ENCODE results near the gene CD19.

Gene CD19

DNA sequence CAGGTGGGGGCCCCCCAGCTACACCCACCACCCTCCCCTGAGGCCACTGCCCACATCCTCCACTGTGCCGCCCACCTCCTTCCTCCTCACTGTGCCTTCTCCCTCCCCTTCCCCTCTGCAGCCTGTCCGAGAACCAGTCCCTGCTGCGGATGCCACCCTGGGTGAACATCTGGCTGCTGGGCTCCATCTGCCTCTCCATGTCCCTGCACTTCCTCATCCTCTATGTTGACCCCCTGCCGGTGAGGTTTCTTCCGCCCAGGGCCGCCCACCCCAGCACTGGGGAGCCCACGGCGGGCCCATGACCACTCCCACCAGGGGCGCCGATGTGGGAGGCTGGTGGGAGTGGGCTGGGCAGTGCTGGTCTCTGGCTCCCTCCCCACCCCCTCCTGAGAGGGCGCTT lies 28.9 kb upstream of the CD19 start:
- Mint-ChIP-seq H3K9me3 (no peaks in the 10 kb centered on the region), H3K36me3 (no peaks in the 10 kb centered on the region), H3K4me3 (no peak overlapping the region), H3K27me3 (no peaks in the 10 kb centered on the region), H3K4me1 (no peaks in the 10 kb centered on the region), H3K27ac (no peak overlapping the region)

DNA sequence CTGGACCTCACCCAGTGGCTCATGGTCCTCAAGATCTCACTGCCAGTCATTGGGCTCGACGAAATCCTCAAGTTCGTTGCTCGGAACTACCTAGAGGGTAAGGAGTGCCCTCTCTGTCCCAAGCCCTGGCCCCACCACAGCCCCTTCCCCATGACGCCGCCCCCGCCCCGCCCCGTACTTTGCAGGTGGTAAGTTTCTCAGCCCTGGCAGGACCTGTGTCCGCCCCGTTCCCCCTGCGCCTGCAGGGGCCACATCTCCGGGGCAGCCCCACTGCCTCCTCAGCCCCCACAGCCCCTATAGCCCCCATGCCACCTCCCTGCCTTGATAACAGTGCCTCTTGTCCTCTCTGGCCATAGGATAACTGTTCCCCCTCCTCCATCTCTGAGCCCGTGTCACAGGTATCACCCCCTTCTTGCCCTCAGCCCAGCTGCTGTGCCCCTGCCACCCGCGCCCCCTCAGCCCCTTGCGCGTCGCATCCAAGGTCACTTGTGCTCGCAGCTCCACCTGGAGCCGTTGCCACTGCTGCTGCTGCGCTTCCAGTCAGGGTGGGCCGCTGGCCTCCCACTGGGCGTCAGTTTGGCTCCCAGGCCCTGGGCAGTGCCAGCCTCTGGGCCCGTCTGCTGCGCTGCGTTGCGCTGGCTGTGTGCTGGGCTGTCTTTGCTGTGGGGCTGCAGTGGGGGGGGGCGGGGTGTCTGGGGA lies 28.3 kb upstream of the CD19 start:
- Mint-ChIP-seq H3K4me1 (no peaks in the 10 kb centered on the region), H3K27ac (no peak overlapping the region), H3K36me3 (no peaks in the 10 kb centered on the region), H3K27me3 (no peaks in the 10 kb centered on the region), H3K4me3 (no peak overlapping the region), H3K9me3 (no peaks in the 10 kb centered on the region)

DNA sequence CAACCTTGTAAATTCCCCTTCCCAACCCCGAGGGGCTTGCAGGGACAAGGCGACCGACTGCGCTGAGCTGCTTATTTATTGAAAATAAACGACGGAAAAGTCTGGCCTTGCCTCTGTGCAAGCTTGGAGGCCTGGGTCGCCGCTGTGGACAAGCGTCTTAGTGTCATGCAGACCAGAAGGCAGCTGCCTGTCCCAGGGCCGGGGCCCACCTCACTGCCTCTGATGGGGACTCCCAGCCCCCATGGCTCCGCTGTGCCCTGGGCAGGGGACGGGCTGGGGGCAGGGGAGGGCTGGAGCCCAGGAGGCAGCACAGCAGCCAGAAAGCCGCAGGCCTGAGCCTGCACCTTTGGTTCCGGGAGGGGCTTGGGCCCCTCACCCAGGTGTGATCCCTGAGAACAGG lies 27.4 kb upstream of the CD19 start:
- no peaks in the 10 kb centered on the region for H3K27me3 Mint-ChIP-seq
- no peak overlapping the region for H3K4me3 Mint-ChIP-seq
- no peaks in the 10 kb centered on the region for H3K9me3 Mint-ChIP-seq
- no peak overlapping the region for H3K27ac Mint-ChIP-seq
- H3K4me1 Mint-ChIP-seq, result no peaks in the 10 kb centered on the region
- H3K36me3 Mint-ChIP-seq, result no peaks in the 10 kb centered on the region

DNA sequence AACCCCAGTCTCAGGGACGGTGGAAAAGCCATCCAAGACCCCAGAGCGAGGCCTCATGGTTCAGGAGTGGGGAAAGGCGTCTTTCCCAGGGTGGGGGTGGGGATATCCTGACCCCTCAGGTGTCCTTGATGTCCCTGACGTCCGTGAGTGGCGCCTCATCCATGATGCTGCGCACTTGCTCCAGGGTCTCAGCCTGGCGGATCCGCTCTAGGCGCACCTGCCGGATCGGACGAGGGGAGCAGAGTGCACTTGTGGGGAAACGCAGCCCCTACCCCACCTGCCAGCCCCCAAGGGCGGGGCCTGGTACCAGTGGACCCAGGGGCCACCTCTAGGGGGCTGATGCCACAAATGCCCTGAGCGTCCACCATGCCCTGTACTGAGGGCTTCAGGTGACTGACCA lies 26.9 kb upstream of the CD19 start:
- H3K4me1 Mint-ChIP-seq, result no peaks in the 10 kb centered on the region
- H3K36me3 Mint-ChIP-seq, result no peaks in the 10 kb centered on the region
- H3K4me3 Mint-ChIP-seq, result no peak overlapping the region
- H3K27me3 Mint-ChIP-seq, result no peaks in the 10 kb centered on the region
- no peaks in the 10 kb centered on the region for H3K9me3 Mint-ChIP-seq
- no peak overlapping the region for H3K27ac Mint-ChIP-seq

DNA sequence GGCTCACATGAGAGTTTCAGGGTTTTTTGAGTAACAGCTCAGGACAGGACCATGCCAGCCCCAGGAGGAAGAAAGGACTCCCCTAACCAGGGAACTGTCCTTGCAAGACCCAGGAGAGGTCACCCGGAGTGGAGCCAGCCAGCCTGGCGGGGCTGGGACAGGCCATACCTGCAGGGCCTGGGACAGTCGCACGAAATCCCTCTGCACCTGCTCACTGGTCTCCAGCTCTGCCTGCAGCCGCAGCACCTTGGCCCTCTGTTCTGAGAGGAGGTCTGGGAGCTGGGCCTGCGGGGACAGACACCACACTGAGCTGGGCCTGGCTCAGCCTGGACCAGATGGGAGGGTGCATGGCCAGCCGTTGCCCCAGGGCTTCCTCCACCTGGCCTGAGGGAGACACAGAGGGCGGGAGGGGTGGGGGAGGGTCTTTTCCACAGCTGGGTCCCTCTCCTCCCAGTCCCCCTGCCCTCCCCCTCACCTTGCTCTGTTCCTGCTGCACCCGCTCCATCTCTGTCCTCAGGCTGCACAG lies 26.5 kb upstream of the CD19 start:
- no peaks in the 10 kb centered on the region for H3K9me3 Mint-ChIP-seq
- H3K27me3 Mint-ChIP-seq, result no peaks in the 10 kb centered on the region
- H3K4me1 Mint-ChIP-seq, result no peaks in the 10 kb centered on the region
- no peak overlapping the region for H3K27ac Mint-ChIP-seq
- no peaks in the 10 kb centered on the region for H3K36me3 Mint-ChIP-seq
- no peak overlapping the region for H3K4me3 Mint-ChIP-seq

DNA sequence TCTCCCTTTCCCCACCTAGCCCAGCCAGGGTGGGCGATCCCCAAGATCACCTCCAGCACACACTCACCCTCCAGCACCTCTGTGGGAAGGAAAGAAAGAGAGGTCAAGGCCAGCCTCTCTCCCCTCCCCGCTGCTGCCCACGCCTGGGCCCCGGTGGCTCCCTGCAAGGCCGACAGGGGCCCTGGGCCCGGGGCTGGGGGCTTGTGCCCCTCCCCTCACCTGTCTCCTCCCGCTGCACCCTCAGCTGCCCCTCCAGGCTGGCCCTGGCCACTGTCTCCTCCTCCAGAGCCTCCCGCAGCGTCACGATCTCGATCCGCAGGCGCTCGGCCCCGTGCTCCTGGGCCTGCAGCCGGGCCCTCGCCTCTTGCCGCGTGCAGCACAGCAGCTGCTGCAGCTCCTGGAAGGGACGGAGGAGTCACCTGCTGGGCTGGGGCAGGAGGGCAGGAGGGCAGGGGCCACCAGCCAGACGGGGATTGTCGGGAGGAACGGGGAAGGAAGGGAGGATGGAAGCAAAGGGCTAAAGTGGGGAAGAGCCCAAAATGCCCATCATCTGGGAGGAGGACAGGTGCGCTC lies 25.9 kb upstream of the CD19 start:
- Mint-ChIP-seq H3K27ac (no peak overlapping the region), H3K4me3 (no peak overlapping the region), H3K36me3 (no peaks in the 10 kb centered on the region), H3K9me3 (no peaks in the 10 kb centered on the region), H3K4me1 (no peaks in the 10 kb centered on the region), H3K27me3 (no peaks in the 10 kb centered on the region)

DNA sequence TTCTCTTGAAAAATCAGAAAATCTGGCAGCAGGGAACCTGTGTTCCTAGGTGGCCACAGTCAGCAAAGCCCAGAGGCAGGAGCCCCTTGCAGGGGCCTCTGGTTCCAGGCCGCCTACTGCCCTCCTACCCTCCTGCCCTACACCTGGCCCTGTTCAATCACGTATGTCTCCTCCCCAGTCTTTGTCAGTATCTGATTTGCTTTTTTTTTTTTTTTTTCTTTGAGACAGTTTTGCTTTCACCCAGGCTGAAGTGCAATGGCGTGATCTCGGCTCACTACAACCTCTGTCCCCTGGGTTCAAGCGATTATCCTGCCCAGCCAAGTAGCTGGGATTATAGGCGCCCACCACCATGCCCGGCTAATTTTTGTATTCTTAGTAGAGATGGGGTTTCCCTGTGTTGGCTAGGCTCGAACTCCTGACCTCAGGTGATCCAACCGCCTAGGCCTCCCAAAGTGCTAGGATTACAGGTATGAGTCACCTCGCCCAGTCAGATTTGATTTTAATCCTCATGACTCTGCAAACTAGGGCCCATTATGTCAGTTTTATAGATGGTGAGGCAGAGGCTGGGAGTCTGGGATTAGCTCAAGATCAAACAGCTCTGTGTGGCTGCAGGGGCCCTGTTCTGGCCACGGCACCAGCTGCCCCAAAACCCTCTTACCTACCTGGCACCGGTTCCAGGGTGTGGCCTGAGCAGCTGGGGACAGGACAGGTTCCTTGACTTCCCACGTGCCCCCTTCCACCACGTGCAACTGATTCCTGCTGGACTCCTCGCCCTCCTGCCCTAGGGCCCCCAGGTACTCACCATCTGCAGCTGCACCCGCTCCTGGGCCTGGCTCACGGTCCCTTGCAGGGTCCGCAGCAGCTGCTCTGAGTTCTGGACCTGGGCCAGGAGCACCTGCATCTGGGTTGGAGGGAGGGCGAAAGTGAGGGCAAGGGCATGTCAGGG lies 21.4 kb upstream of the CD19 start:
- Mint-ChIP-seq H3K9me3 (no peaks in the 10 kb centered on the region), H3K36me3 (peaks cover 10% of the 10 kb centered on the region), H3K4me3 (no peak overlapping the region), H3K27ac (no peak overlapping the region), H3K27me3 (no peaks in the 10 kb centered on the region), H3K4me1 (no peaks in the 10 kb centered on the region)

DNA sequence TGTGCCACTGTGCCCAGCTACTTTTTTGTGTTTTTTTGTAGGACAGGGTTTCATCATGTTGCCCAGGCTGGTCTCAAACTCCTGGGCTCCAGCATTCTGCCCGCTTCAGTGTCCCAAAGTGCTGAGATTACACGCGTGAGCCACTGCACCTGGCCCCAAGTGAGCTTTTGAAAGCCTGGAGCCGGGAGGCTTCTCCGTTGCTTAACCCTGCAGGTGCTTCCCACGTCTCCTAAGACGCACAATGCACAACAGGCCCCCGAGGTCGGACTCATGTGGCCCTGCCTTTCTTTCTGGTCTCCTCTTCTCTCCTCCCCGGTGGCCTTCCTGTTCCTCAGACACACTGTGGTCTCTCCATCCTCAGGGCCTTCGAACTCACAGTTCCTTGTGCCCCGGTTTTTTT lies 19.2 kb upstream of the CD19 start:
- H3K9me3 Mint-ChIP-seq, result no peaks in the 10 kb centered on the region
- H3K36me3 Mint-ChIP-seq, result peaks cover 14% of the 10 kb centered on the region
- H3K27me3 Mint-ChIP-seq, result no peaks in the 10 kb centered on the region
- H3K4me3 Mint-ChIP-seq, result no peak overlapping the region
- no peak overlapping the region for H3K27ac Mint-ChIP-seq
- no peaks in the 10 kb centered on the region for H3K4me1 Mint-ChIP-seq

DNA sequence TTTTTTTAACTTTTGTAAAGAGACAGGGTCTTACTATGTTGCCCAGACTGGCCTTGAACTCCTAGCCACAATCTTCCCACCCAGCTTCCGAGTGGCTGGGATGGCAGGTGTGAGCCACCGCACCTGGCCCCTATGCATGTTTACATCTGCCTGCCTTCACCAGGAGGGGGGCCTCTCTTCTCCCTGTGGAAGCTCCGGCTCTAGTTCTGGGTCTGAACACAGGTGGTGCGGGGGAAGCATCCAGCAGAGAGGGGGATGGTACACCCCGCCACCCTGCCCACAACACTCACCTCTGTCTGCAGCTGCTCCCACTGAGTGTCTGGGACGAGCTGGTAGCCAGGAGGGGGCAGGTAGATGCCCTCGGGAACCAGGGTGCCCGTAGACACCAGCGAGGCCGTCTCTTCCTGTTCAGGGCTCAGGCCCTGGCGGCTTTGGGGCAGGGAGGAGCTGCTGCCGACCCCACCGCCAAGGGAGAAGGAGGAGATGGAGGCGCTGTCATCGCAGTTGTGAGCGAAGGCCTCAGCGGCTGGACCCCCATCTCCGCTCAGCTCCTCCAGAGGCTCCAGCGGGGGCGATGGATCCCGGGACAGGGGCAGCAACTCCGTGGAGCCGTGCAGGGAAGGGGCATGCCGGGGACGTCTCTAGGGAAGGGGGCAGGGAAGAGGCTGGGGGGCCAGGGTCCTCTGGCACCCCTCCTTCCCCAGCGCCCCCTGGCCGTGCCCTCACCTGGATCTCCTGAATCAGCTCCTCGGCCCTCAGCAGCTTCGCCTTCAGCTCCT lies 17.6 kb upstream of the CD19 start:
- no peaks in the 10 kb centered on the region for H3K4me1 Mint-ChIP-seq
- H3K27ac Mint-ChIP-seq, result no peak overlapping the region
- H3K36me3 Mint-ChIP-seq, result peaks cover 14% of the 10 kb centered on the region
- no peak overlapping the region for H3K4me3 Mint-ChIP-seq
- H3K27me3 Mint-ChIP-seq, result no peaks in the 10 kb centered on the region
- no peaks in the 10 kb centered on the region for H3K9me3 Mint-ChIP-seq

DNA sequence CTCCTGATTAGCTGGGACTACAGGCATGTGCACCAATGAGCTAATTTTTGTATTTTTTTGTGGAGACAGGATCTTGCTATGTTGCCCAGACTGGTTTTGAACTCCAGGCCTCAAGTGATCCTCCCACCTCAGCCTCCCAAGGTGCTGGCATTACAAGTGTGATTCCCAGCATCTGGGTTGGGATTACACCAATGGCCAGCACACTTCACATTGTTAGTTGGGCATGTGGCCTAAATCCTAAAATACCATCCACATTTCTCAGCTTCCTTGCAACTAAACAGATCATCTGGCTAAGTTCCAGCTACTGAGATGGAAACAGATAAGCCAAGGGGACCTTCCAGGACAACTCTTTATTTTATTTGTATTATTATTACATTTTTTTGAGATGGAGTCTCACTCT lies 16.6 kb upstream of the CD19 start:
- no peaks in the 10 kb centered on the region for H3K4me1 Mint-ChIP-seq
- H3K27me3 Mint-ChIP-seq, result no peaks in the 10 kb centered on the region
- H3K36me3 Mint-ChIP-seq, result peaks cover 14% of the 10 kb centered on the region
- H3K9me3 Mint-ChIP-seq, result no peaks in the 10 kb centered on the region
- no peak overlapping the region for H3K4me3 Mint-ChIP-seq
- no peak overlapping the region for H3K27ac Mint-ChIP-seq

DNA sequence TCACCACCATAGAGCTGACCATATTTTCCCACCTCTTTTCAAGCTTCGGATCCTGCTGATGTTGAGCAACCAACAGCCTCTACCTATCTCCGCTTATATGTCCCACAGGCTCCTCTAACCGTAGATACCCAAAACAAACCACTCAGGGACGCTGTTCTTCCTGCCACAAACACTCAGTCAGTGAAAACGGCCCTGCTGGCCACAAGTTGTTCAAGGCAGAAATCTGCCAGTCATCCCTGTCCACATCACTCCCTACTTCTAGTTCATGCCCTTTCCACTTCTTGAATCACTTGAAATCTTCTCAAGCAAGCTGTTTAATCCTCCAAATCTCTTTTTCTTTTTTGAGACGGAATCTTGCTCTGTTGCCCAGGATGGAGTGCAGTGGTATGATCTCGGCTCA lies 14.7 kb upstream of the CD19 start:
- H3K4me1 Mint-ChIP-seq, result no peaks in the 10 kb centered on the region
- H3K4me3 Mint-ChIP-seq, result no peak overlapping the region
- H3K9me3 Mint-ChIP-seq, result no peaks in the 10 kb centered on the region
- H3K27me3 Mint-ChIP-seq, result no peaks in the 10 kb centered on the region
- peaks cover 19% of the 10 kb centered on the region for H3K36me3 Mint-ChIP-seq
- H3K27ac Mint-ChIP-seq, result no peak overlapping the region

DNA sequence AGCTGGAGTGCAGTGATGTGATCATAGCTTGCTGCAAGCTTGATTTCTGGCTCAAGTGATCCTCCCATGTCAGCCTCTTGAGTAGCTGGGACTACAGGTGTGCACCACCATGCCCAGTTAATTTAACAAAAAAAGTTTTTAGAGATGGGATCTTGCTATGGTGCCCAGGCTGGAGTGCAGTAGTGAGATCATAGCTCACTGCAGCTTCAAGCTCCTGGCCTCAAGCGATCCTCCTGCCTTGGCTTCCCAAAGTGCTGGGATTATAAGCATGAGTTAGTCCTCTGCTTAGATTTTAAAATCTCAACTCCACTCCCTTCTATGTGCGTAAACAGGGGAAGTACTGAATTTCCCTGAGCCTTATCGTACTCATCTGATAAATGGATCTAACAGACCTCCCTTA lies 13.1 kb upstream of the CD19 start:
- H3K36me3 Mint-ChIP-seq, result peaks cover 13% of the 10 kb centered on the region

DNA sequence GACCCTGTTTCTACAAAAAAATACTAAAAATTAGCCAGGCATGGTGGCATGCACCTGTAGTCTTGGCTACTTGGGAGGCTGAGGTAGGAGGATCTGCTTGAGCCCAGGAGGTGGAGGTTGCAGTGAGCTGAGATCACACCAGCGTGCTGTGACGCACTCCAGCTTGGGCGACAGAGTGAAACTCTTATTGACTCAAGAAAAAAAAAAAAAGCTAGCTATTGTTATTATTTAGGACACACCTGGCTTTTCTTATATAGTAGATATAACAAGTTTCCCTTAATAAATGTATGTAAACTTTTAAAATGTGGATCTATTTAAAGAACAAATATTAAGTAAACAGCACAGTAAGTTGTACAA lies 8.6 kb upstream of the CD19 start:
- peaks cover 4% of the 10 kb centered on the region for H3K36me3 Mint-ChIP-seq
- H3K27ac Mint-ChIP-seq, result peak overlapping the region; percentile 18
- peak overlapping the region; percentile 42 for H3K4me3 Mint-ChIP-seq
- H3K4me1 Mint-ChIP-seq, result peaks cover 15% of the 10 kb centered on the region
- no peaks in the 10 kb centered on the region for H3K9me3 Mint-ChIP-seq
- no peaks in the 10 kb centered on the region for H3K27me3 Mint-ChIP-seq

More for the DNA sequence above, 13.1 kb upstream of the CD19 start:
- no peak overlapping the region for H3K27ac Mint-ChIP-seq
- H3K9me3 Mint-ChIP-seq, result no peaks in the 10 kb centered on the region
- H3K4me1 Mint-ChIP-seq, result peaks cover 4% of the 10 kb centered on the region
- no peaks in the 10 kb centered on the region for H3K27me3 Mint-ChIP-seq
- H3K4me3 Mint-ChIP-seq, result no peak overlapping the region

DNA sequence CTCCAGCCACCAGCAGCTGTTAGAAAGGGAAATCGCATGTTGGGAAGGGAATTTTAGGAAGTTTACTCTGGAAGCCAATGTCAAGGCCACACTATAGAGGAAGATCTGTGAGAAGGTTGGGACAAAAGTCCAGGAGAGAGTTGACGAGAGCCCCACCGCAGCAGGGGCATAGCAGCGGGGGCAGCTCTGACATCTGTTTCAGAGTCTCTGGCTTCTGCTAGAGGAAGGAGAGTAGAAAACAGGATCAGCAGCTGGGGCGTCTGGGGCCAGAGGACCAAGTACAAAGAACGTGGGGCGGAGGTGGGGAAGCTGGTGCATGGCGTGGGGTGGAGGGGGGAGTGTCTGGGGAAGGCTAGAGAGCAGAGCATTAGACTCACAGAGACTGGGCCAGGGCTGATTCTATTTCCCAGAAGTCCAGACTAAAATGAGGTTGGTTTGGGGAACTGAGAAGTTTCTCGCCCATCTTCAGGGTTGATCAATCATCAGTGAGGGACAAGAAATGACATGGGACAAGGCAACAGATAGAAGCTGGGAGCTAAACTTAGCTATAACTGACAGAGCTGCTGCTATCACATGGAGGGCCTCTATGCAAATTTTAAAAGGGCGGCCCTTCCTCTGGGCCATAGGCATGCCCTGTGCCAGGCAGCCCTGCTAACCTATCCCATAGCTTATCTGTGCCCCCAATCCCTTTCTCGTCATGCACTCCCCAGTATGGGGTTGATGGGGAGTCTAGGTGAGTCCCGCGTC lies 7.9 kb upstream of the CD19 start:
- H3K36me3 Mint-ChIP-seq, result peaks cover 4% of the 10 kb centered on the region
- peak overlapping the region; percentile 42 for H3K4me3 Mint-ChIP-seq
- H3K9me3 Mint-ChIP-seq, result no peaks in the 10 kb centered on the region
- H3K27me3 Mint-ChIP-seq, result no peaks in the 10 kb centered on the region
- peaks cover 15% of the 10 kb centered on the region for H3K4me1 Mint-ChIP-seq
- peak overlapping the region; percentile 18 for H3K27ac Mint-ChIP-seq

DNA sequence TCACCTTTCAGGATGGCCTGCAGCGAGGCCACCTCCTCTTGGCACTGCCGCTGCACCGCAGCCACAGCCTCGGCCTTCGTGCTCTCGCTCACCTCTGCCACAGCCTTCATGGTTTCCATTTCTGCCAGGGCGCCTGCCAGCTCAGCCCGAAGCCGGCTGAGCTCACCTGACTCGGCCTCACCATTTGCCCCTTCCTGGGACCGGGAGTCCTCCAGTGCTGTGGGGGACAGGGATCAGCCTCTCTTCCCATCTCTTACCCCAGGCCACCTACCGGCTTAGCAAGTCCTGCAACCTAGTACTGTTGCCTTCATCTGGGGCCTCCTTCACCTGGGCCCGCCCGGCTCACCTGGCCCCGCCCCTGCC lies 7.4 kb upstream of the CD19 start:
- H3K27ac Mint-ChIP-seq, result no peak overlapping the region
- H3K9me3 Mint-ChIP-seq, result no peaks in the 10 kb centered on the region
- H3K4me3 Mint-ChIP-seq, result peak overlapping the region; percentile 93
- no peaks in the 10 kb centered on the region for H3K27me3 Mint-ChIP-seq
- H3K4me1 Mint-ChIP-seq, result peaks cover 15% of the 10 kb centered on the region
- H3K36me3 Mint-ChIP-seq, result peaks cover 4% of the 10 kb centered on the region

Measured in activated naive CD4-positive, alpha-beta T cell treated with anti-CD3 and anti-CD28 coated beads, Interleukin-2, amount 50 U/mL, for 24 hours (primary cell).